ENCODE data around the gene BRD9. TPM values are rescaled to one million over a fixed set of nuclear protein-coding genes. Genes with fewer than 3 reads are reported as not detected.
"Not testable (repeated sequence)": the region's sequence is repeated elsewhere in the genome, so short reads cannot be mapped to it uniquely, and the experiment has no call there.

The BRD9 gene
- total RNA-seq, result 16.5 and 20.3 TPM in 2 replicates
- polyA plus RNA-seq, result 17.8 and 22.0 TPM in 2 replicates

DNA sequence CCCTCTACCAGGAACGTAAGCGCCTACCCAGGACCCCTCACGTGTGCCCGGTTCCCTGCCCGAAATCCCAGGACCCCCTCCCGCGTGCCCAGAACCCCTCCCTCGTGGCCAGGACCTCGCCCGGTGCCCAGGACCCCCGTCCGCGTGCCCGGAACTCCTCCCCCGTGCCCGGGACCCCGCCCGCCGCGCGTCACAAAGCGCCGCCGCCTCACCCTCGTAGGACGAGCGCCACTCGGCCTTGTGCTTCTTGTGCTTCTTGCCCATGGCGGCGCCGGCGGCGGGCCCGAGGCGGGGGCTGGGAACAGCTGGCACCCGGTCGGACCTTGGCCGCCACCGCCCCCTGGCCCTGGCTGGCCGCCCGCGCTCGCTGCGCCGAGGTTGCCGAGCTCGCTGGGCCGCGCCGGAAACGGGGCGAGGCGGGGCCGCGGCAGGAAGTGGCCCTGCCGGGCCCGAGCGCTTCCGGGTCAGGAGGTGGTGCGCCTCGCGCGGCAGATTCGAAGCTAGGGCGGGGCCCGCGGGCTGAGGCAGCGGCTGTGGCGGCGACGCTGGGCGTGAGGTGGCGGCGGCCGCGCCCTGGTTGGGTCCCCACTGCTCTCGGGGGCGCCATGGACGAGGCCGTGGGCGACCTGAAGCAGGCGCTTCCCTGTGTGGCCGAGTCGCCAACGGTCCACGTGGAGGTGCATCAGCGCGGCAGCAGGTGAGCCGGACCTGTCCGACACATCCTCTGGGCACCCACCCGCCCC lies at the start of gene BRD9, which contains the start of gene TRIP13:
Gene BRD9, minus strand, starts transcription at position 408 of the 743 bp plus-strand sequence. Its CDS starts 144 bp downstream, at position 264.
Gene TRIP13, plus strand, starts transcription at position 491 of the 743 bp plus-strand sequence. Its CDS starts 115 bp downstream, at position 606.
- peaks cover 39% of the 10 kb centered on the region for H3K79me2 ChIP-seq
- H3K4me3 ChIP-seq, result peak within 1 kb of the TSS; percentile 85
- peak within 1 kb of the TSS; percentile 98 for H3K4me2 ChIP-seq
- peaks cover 10% of the 10 kb centered on the region for H3K4me1 ChIP-seq (ENCODE audit: insufficient read depth)
- no peaks in the 10 kb centered on the region for H4K20me1 ChIP-seq (ENCODE audit: insufficient read depth, poor library complexity, severe bottlenecking)
- peak; percentile 94 for DNase-seq (ENCODE audit: low spot score)
- no peaks in the 10 kb centered on the region for H3K36me3 ChIP-seq (replicated peaks; ENCODE audit: insufficient read depth, low read depth)
- TF ChIP-seq CTCF (IDR thresholded peaks at IDR 0.05; ENCODE audit: poor library complexity) (peak; percentile 18), EZH2 (IDR thresholded peaks at IDR 0.05; ENCODE audit: borderline replicate concordance) (no peak)
- H3K9me2 ChIP-seq (replicated peaks; ENCODE audit: insufficient read depth), result no peaks in the 10 kb centered on the region
- no peaks in the 10 kb centered on the region for H3K27me3 ChIP-seq
- H3K27ac ChIP-seq, result peak within 1 kb of the TSS; percentile 99
- no peaks in the 10 kb centered on the region for H3K9me3 ChIP-seq (ENCODE audit: low read depth)
- peak within 1 kb of the TSS; percentile 89 for H2AFZ ChIP-seq
- WGBS (ENCODE audit: low lambda C conversion rate, missing lambda C conversion rate), result 2% methylated on average over 45 of the region's 91 CpGs

GRCh38 chr5:940741-941140 lies 48.1 kb upstream of the BRD9 start:
- H3K4me3 ChIP-seq; H3K4me1 ChIP-seq (ENCODE audit: insufficient read depth); H3K27me3 ChIP-seq; H4K20me1 ChIP-seq (ENCODE audit: insufficient read depth, poor library complexity, severe bottlenecking); H3K9me3 ChIP-seq (ENCODE audit: low read depth); H3K79me2 ChIP-seq; H2AFZ ChIP-seq; H3K9me2 ChIP-seq (replicated peaks; ENCODE audit: insufficient read depth); DNase-seq (ENCODE audit: low spot score); H3K27ac ChIP-seq; H3K36me3 ChIP-seq (replicated peaks; ENCODE audit: insufficient read depth, low read depth); H3K4me2 ChIP-seq: not testable (repeated sequence)
- 89% methylated on average over 2 of the region's 2 CpGs for WGBS (ENCODE audit: low lambda C conversion rate, missing lambda C conversion rate)

DNA sequence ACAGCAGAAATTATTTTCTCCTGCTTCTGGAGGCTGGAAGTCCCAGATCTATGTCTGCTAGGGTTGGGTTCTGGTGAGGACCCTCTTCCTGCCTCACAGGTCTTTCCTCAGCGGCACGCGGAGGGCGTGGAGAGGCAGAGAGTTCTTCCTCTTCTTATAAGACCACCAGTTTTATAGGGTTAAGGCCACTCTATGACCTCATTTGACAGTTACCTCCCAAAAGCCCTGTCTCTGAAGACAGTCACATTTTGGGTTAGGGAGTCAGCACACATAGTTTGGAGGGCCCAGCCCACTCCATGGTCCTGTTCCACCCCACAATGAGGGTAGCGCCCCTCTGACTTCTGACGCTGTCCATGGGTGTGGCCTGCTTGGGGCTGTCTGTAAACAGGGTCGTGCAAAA lies 46.8 kb upstream of the BRD9 start:
- Histone ChIP-seq H3K36me3 (replicated peaks; ENCODE audit: insufficient read depth, low read depth) (no peaks in the 10 kb centered on the region), H3K4me2 (no peak overlapping the region), H3K27me3 (no peaks in the 10 kb centered on the region), H3K27ac (no peak overlapping the region), H4K20me1 (ENCODE audit: insufficient read depth, poor library complexity, severe bottlenecking) (no peaks in the 10 kb centered on the region), H3K4me1 (ENCODE audit: insufficient read depth) (peaks cover 5% of the 10 kb centered on the region), H3K79me2 (no peaks in the 10 kb centered on the region), H3K9me2 (replicated peaks; ENCODE audit: insufficient read depth) (no peaks in the 10 kb centered on the region), H2AFZ (no peak overlapping the region), H3K9me3 (ENCODE audit: low read depth) (no peaks in the 10 kb centered on the region), H3K4me3 (no peak overlapping the region)
- TF ChIP-seq EZH2 (IDR thresholded peaks at IDR 0.05; ENCODE audit: borderline replicate concordance), result no peak
- TF ChIP-seq CTCF (IDR thresholded peaks at IDR 0.05; ENCODE audit: poor library complexity), result no peak
- TF ChIP-seq EZH2phosphoT487 (IDR thresholded peaks at IDR 0.05; ENCODE audit: low read depth, severe bottlenecking, unreplicated experiment), result no peak
- WGBS (ENCODE audit: low lambda C conversion rate, missing lambda C conversion rate), result 84% methylated on average over 7 of the region's 7 CpGs
- no peak for DNase-seq (ENCODE audit: low spot score)

DNA sequence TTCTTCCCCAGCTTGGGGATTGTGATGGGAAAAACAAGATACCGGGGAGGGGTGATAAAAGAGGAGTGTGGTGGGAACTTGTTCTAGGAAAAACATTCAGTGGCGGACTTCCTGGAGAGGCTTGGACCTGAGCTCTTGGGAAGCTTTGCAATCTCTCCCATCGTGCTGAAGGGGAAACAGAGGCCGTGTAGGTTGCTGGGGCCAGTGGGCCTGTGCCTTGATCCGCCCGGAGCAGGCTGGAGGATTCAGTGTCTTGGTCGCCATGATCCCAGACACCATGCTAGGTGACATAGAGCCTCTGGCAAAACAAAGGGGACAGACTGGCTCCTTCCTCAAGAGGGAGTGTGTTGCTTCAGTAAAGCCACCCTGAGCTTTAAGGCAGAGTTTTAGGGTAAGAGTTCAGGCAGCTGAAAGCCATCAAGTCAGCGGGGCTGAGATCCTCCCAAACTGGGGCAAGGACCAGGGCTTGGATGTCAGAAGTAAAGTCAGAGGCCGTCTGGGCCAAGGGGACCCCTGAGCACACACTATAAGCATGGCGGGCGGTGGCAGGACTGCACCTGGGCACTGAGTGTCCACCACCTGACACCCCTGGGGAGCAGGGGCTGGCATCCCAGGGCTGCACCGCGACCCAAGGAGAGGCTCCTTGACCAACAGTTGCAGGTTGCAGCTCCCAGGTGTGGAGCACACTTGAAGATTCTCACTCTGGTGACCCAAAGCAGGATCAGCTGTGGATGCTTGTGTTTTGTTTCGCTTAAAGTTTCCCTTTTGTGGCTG lies 44.7 kb upstream of the BRD9 start:
- no peak for DNase-seq (ENCODE audit: low spot score)
- Histone ChIP-seq H3K79me2 (no peaks in the 10 kb centered on the region), H3K4me1 (ENCODE audit: insufficient read depth) (no peaks in the 10 kb centered on the region)

More for the DNA sequence above, 44.7 kb upstream of the BRD9 start:
- Histone ChIP-seq H3K9me2 (replicated peaks; ENCODE audit: insufficient read depth) (no peaks in the 10 kb centered on the region), H2AFZ (no peak overlapping the region), H3K4me3 (no peak overlapping the region), H3K27ac (no peak overlapping the region), H3K9me3 (ENCODE audit: low read depth) (no peaks in the 10 kb centered on the region), H3K36me3 (replicated peaks; ENCODE audit: insufficient read depth, low read depth) (no peaks in the 10 kb centered on the region), H3K27me3 (no peaks in the 10 kb centered on the region), H4K20me1 (ENCODE audit: insufficient read depth, poor library complexity, severe bottlenecking) (no peaks in the 10 kb centered on the region), H3K4me2 (no peak overlapping the region)
- TF ChIP-seq EZH2phosphoT487 (IDR thresholded peaks at IDR 0.05; ENCODE audit: low read depth, severe bottlenecking, unreplicated experiment) (no peak), EZH2 (IDR thresholded peaks at IDR 0.05; ENCODE audit: borderline replicate concordance) (no peak), CTCF (IDR thresholded peaks at IDR 0.05; ENCODE audit: poor library complexity) (no peak)
- WGBS (ENCODE audit: low lambda C conversion rate, missing lambda C conversion rate), result 90% methylated on average over 14 of the region's 14 CpGs
